Activated CD8-positive, alpha-beta memory T cell treated with anti-CD3 and anti-CD28 coated beads, Interleukin-2, amount 10 ng/mL, durations not matched to agents 7 days and 5 days (primary cell): ENCODE results near the gene ZBTB46. TPM values are rescaled to one million over a fixed set of nuclear protein-coding genes. Genes with fewer than 3 reads are reported as not detected.
A peak's percentile ranks its signal among the peaks of the same experiment; 100 is the strongest.

Source experiments
- ATAC-seq: fragments of 150-1000 bp; cut with Tn5 transposase; one replicate; pipeline ENCODE4 v1.10.0; 2021; ENCODE audit warnings: moderate library complexity
- CTCF ChIA-PET: fragments of 350-600 bp; sonication (Branson Sonifier 250); formaldehyde crosslinking; loops from one replicate; lab custom pipeline; 2021; ENCODE audit warnings: antibody characterized with exemption; lab: Charles Lee
- DNase-seq: peaks from one replicate; pipeline ENCODE4 v3.0.0-alpha.2; 2020
- H3K27ac Mint-ChIP-seq: one replicate; pipeline ENCODE4 v1.8.0; 2021; ENCODE audit warnings: mild to moderate bottlenecking, mixed read lengths
- H3K27me3 Mint-ChIP-seq: one replicate; pipeline ENCODE4 v1.8.0; 2021; ENCODE audit warnings: mixed read lengths
- H3K36me3 Mint-ChIP-seq: one replicate; pipeline ENCODE4 v1.8.0; 2021; ENCODE audit warnings: mild to moderate bottlenecking, mixed read lengths
- H3K4me1 Mint-ChIP-seq: one replicate; pipeline ENCODE4 v1.8.0; 2021; ENCODE audit warnings: mixed read lengths
- H3K4me3 Mint-ChIP-seq: one replicate; pipeline ENCODE4 v1.8.0; 2021; ENCODE audit warnings: mild to moderate bottlenecking, moderate library complexity, mixed read lengths
- H3K9me3 Mint-ChIP-seq: one replicate; pipeline ENCODE4 v1.8.0; 2022; ENCODE audit warnings: low read depth, mixed read lengths
- total RNA-seq, 2 experiments: library from RNA; stranded (reverse); gene quantifications; one replicate each; pipeline ENCODE4 v1.2.3, GENCODE V29; 2021

ZBTB46 gene
- total RNA-seq, 2 experiments from 2014 or later, result 0.15 to 0.84 TPM

- no peaks in the 10 kb centered on the region for H3K36me3 Mint-ChIP-seq
- H3K27ac Mint-ChIP-seq, result no peak overlapping the region
- ATAC-seq (no peak), DNase-seq (no peak)
- H3K4me1 Mint-ChIP-seq, result no peaks in the 10 kb centered on the region
- H3K27me3 Mint-ChIP-seq, result peaks cover 11% of the 10 kb centered on the region
- H3K9me3 Mint-ChIP-seq, result no peaks in the 10 kb centered on the region
- no peak overlapping the region for H3K4me3 Mint-ChIP-seq
- CTCF ChIA-PET, result interaction anchor here (1.5 kb wide), 1 partner anchor 19 kb away, joined by 4 read pairs; no protein-coding TSS in a partner anchor
Measured at GRCh38 chr20:63766695-63767426, 64.2 kb downstream of the ZBTB46 start.

- Mint-ChIP-seq H3K4me3 (no peak overlapping the region), H3K36me3 (no peaks in the 10 kb centered on the region), H3K4me1 (no peaks in the 10 kb centered on the region), H3K9me3 (no peaks in the 10 kb centered on the region), H3K27ac (no peak overlapping the region), H3K27me3 (peaks cover 14% of the 10 kb centered on the region)
- CTCF ChIA-PET, result no interaction called here
- DNase-seq, result no peak
- no peak for ATAC-seq
Measured at GRCh38 chr20:63765902-63766301, 65.2 kb downstream of the ZBTB46 start.

GRCh38 chr20:63765082-63765873 lies 65.8 kb downstream of the ZBTB46 start:
- no peak for ATAC-seq
- no peak for DNase-seq
- H3K36me3 Mint-ChIP-seq, result no peaks in the 10 kb centered on the region
- no peak overlapping the region for H3K27ac Mint-ChIP-seq
- no peaks in the 10 kb centered on the region for H3K9me3 Mint-ChIP-seq
- CTCF ChIA-PET, result interaction anchor here (0.6 kb wide), 1 partner anchor 148 kb away, joined by 3 read pairs; no protein-coding TSS in a partner anchor
- peaks cover 14% of the 10 kb centered on the region for H3K27me3 Mint-ChIP-seq
- no peak overlapping the region for H3K4me3 Mint-ChIP-seq
- no peaks in the 10 kb centered on the region for H3K4me1 Mint-ChIP-seq

GRCh38 chr20:63759377-63759901 lies 71.6 kb downstream of the ZBTB46 start:
- H3K27me3 Mint-ChIP-seq, result peaks cover 21% of the 10 kb centered on the region
- no peaks in the 10 kb centered on the region for H3K9me3 Mint-ChIP-seq
- CTCF ChIA-PET, result no interaction called here
- peaks cover 12% of the 10 kb centered on the region for H3K4me1 Mint-ChIP-seq
- H3K36me3 Mint-ChIP-seq, result no peaks in the 10 kb centered on the region
- DNase-seq (no peak), ATAC-seq (no peak)
- H3K27ac Mint-ChIP-seq, result no peak overlapping the region
- H3K4me3 Mint-ChIP-seq, result no peak overlapping the region

- Mint-ChIP-seq H3K27ac (no peak overlapping the region), H3K27me3 (peaks cover 16% of the 10 kb centered on the region)
- CTCF ChIA-PET, result interaction anchor here (0.7 kb wide), 1 partner anchor 17 kb away, joined by 3 read pairs; no protein-coding TSS in a partner anchor
Measured at GRCh38 chr20:63758152-63758551, 72.9 kb downstream of the ZBTB46 start.

GRCh38 chr20:63756648-63756991 lies 74.4 kb downstream of the ZBTB46 start:
- Mint-ChIP-seq H3K4me3 (no peak overlapping the region), H3K4me1 (peaks cover 15% of the 10 kb centered on the region), H3K9me3 (no peaks in the 10 kb centered on the region), H3K27me3 (peaks cover 7% of the 10 kb centered on the region), H3K27ac (no peak overlapping the region), H3K36me3 (no peaks in the 10 kb centered on the region)
- CTCF ChIA-PET, result interaction anchor here (0.6 to 1.6 kb wide), 2 partner anchors 23 to 29 kb away, joined by 4 read pairs; no protein-coding TSS in a partner anchor
- DNase-seq (peak; percentile 73), ATAC-seq (peak; percentile 58)

More at GRCh38 chr20:63758152-63758551, 72.9 kb downstream of the ZBTB46 start:
- H3K36me3 Mint-ChIP-seq, result no peaks in the 10 kb centered on the region
- DNase-seq, result no peak
- no peak for ATAC-seq
- H3K9me3 Mint-ChIP-seq, result no peaks in the 10 kb centered on the region
- H3K4me1 Mint-ChIP-seq, result peaks cover 12% of the 10 kb centered on the region
- no peak overlapping the region for H3K4me3 Mint-ChIP-seq

GRCh38 chr20:63755933-63756647 lies 75.0 kb downstream of the ZBTB46 start:
- no peak for DNase-seq
- no peak overlapping the region for H3K4me3 Mint-ChIP-seq
- peaks cover 18% of the 10 kb centered on the region for H3K4me1 Mint-ChIP-seq
- peaks cover 6% of the 10 kb centered on the region for H3K27me3 Mint-ChIP-seq
- H3K27ac Mint-ChIP-seq, result no peak overlapping the region
- CTCF ChIA-PET, result interaction anchor here (0.6 to 1.6 kb wide), 3 partner anchors 23 to 30 kb away, joined by 4 read pairs; no protein-coding TSS in a partner anchor
- no peaks in the 10 kb centered on the region for H3K9me3 Mint-ChIP-seq
- H3K36me3 Mint-ChIP-seq, result no peaks in the 10 kb centered on the region
- ATAC-seq, result no peak

GRCh38 chr20:63754008-63754407 lies 77.1 kb downstream of the ZBTB46 start:
- H3K9me3 Mint-ChIP-seq, result no peaks in the 10 kb centered on the region
- no peak for DNase-seq
- peaks cover 5% of the 10 kb centered on the region for H3K27me3 Mint-ChIP-seq
- H3K27ac Mint-ChIP-seq, result no peak overlapping the region
- peaks cover 30% of the 10 kb centered on the region for H3K4me1 Mint-ChIP-seq
- H3K4me3 Mint-ChIP-seq, result no peak overlapping the region
- H3K36me3 Mint-ChIP-seq, result no peaks in the 10 kb centered on the region
- ATAC-seq, result no peak
- CTCF ChIA-PET, result no interaction called here

GRCh38 chr20:63753381-63753780 lies 77.7 kb downstream of the ZBTB46 start:
- H3K27me3 Mint-ChIP-seq, result peaks cover 3% of the 10 kb centered on the region
- H3K27ac Mint-ChIP-seq, result no peak overlapping the region
- H3K4me1 Mint-ChIP-seq, result peaks cover 30% of the 10 kb centered on the region
- ATAC-seq (no peak), DNase-seq (no peak)
- no peaks in the 10 kb centered on the region for H3K36me3 Mint-ChIP-seq
- H3K4me3 Mint-ChIP-seq, result no peak overlapping the region
- H3K9me3 Mint-ChIP-seq, result no peaks in the 10 kb centered on the region
- CTCF ChIA-PET, result interaction anchor here (0.5 kb wide), 1 partner anchor 41 kb away, joined by 3 read pairs; no protein-coding TSS in a partner anchor

- Mint-ChIP-seq H3K27ac (no peak overlapping the region), H3K4me3 (no peak overlapping the region)
Measured at GRCh38 chr20:63752411-63753101, 78.5 kb downstream of the ZBTB46 start.

GRCh38 chr20:63751471-63752271 lies 79.4 kb downstream of the ZBTB46 start:
- peak overlapping the region; percentile 93 for H3K27ac Mint-ChIP-seq
- H3K4me1 Mint-ChIP-seq, result peaks cover 25% of the 10 kb centered on the region
- no peaks in the 10 kb centered on the region for H3K36me3 Mint-ChIP-seq
- DNase-seq (peak; percentile 68), ATAC-seq (peak; percentile 46)
- no peaks in the 10 kb centered on the region for H3K9me3 Mint-ChIP-seq
- H3K4me3 Mint-ChIP-seq, result peak overlapping the region; percentile 62
- H3K27me3 Mint-ChIP-seq, result no peaks in the 10 kb centered on the region
- CTCF ChIA-PET, result interaction anchor here (0.9 to 3.0 kb wide), 7 partner anchors 10 to 93 kb away, joined by 3 to 18 read pairs (median 6); partner anchors contain the start of genes ARFRP1, LIME1, RTEL1 and SLC2A4RG

More at GRCh38 chr20:63752411-63753101, 78.5 kb downstream of the ZBTB46 start:
- CTCF ChIA-PET, result interaction anchor here (0.5 to 1.0 kb wide), 3 partner anchors 33 to 94 kb away, joined by 3 to 5 read pairs (median 3); partner anchors contain the start of gene RTEL1
- ATAC-seq (no peak), DNase-seq (no peak)
- peaks cover 30% of the 10 kb centered on the region for H3K4me1 Mint-ChIP-seq
- H3K9me3 Mint-ChIP-seq, result no peaks in the 10 kb centered on the region
- H3K27me3 Mint-ChIP-seq, result no peaks in the 10 kb centered on the region
- no peaks in the 10 kb centered on the region for H3K36me3 Mint-ChIP-seq
